Activated naive CD8-positive, alpha-beta T cell treated with anti-CD3 and anti-CD28 coated beads, Interleukin-2, amount 10 ng/mL, durations not matched to agents 7 days and 5 days (primary cell): ENCODE results near the gene GALNT8. TPM values are rescaled to one million over a fixed set of nuclear protein-coding genes. Genes with fewer than 3 reads are reported as not detected.

Source experiments
- ATAC-seq: fragments of 150-1000 bp; cut with Tn5 transposase; one replicate; pipeline ENCODE4 v1.10.0; 2021; ENCODE audit warnings: low read depth, moderate library complexity
- POLR2A ChIA-PET: fragments of 350-600 bp; sonication (Branson Sonifier 250); formaldehyde crosslinking; loops from one replicate; lab custom pipeline; 2021; ENCODE audit warnings: antibody characterized with exemption; lab: Charles Lee
- DNase-seq: peaks from one replicate; pipeline ENCODE4 v3.0.0; 2021
- H3K27ac Mint-ChIP-seq: one replicate; pipeline ENCODE4 v1.8.0; 2022; ENCODE audit warnings: mild to moderate bottlenecking, mixed read lengths
- H3K27me3 Mint-ChIP-seq: one replicate; pipeline ENCODE4 v1.8.0; 2022; ENCODE audit warnings: mild to moderate bottlenecking, moderate library complexity, mixed read lengths
- H3K36me3 Mint-ChIP-seq: one replicate; pipeline ENCODE4 v1.8.0; 2021; ENCODE audit warnings: mild to moderate bottlenecking, mixed read lengths
- H3K4me1 Mint-ChIP-seq: one replicate; pipeline ENCODE4 v1.8.0; 2021; ENCODE audit warnings: mixed read lengths
- H3K4me3 Mint-ChIP-seq: one replicate; pipeline ENCODE4 v1.8.0; 2022; ENCODE audit warnings: mild to moderate bottlenecking, moderate library complexity, mixed read lengths
- H3K9me3 Mint-ChIP-seq: one replicate; pipeline ENCODE4 v1.8.0; 2021; ENCODE audit warnings: mixed read lengths
- total RNA-seq, 2 experiments: library from RNA; stranded (reverse); gene quantifications; one replicate each; pipeline ENCODE4 v1.2.3, GENCODE V29; 2021

Gene GALNT8
- under 1 TPM; 0.33 to 0.71 TPM for total RNA-seq

GRCh38 chr12:4719821-4720636 is at the start of gene GALNT8:
GALNT8 (plus strand) TSS chr12:4720400; CDS start chr12:4720678, 278 bp downstream.
- no peak within 1 kb of the TSS for H3K4me3 Mint-ChIP-seq
- no peak for ATAC-seq
- no peaks in the 10 kb centered on the region for H3K9me3 Mint-ChIP-seq
- peaks cover 36% of the 10 kb centered on the region for H3K27me3 Mint-ChIP-seq
- POLR2A ChIA-PET: no interaction called here
- no peak within 1 kb of the TSS for H3K27ac Mint-ChIP-seq
- DNase-seq: no peak
- H3K36me3 Mint-ChIP-seq: no peaks in the 10 kb centered on the region
- H3K4me1 Mint-ChIP-seq: no peaks in the 10 kb centered on the region

- POLR2A ChIA-PET: no interaction called here
- H3K36me3 Mint-ChIP-seq: peaks cover 28% of the 10 kb centered on the region
- no peaks in the 10 kb centered on the region for H3K27me3 Mint-ChIP-seq
- ATAC-seq: no peak
- no peaks in the 10 kb centered on the region for H3K4me1 Mint-ChIP-seq
- DNase-seq: no peak
- H3K9me3 Mint-ChIP-seq: no peaks in the 10 kb centered on the region
- no peak overlapping the region for H3K4me3 Mint-ChIP-seq
- H3K27ac Mint-ChIP-seq: no peak overlapping the region
These were observed 40.5 kb upstream of the GALNT8 start for GRCh38 chr12:4679711-4680110.

GRCh38 chr12:4681732-4682131 is 38.5 kb upstream of the GALNT8 start:
- POLR2A ChIA-PET: no interaction called here
- Mint-ChIP-seq H3K9me3 (no peaks in the 10 kb centered on the region), H3K27ac (no peak overlapping the region), H3K4me1 (no peaks in the 10 kb centered on the region), H3K27me3 (no peaks in the 10 kb centered on the region), H3K36me3 (peaks cover 31% of the 10 kb centered on the region), H3K4me3 (no peak overlapping the region)
- ATAC-seq (no peak), DNase-seq (no peak)

- peaks cover 33% of the 10 kb centered on the region for H3K36me3 Mint-ChIP-seq
- H3K9me3 Mint-ChIP-seq: no peaks in the 10 kb centered on the region
- H3K4me3 Mint-ChIP-seq: no peak overlapping the region
- DNase-seq: no peak
- H3K4me1 Mint-ChIP-seq: no peaks in the 10 kb centered on the region
- POLR2A ChIA-PET: interaction anchor here (1.0 kb wide), 1 partner anchor 11 kb away, joined by 3 read pairs; no protein-coding TSS in a partner anchor
- ATAC-seq: no peak
- no peaks in the 10 kb centered on the region for H3K27me3 Mint-ChIP-seq
- H3K27ac Mint-ChIP-seq: no peak overlapping the region
These were observed 34.9 kb upstream of the GALNT8 start for GRCh38 chr12:4685317-4685716.

- POLR2A ChIA-PET: no interaction called here
- no peaks in the 10 kb centered on the region for H3K4me1 Mint-ChIP-seq
These were observed 29.4 kb upstream of the GALNT8 start for GRCh38 chr12:4690760-4691159.

GRCh38 chr12:4700621-4701026 is 19.6 kb upstream of the GALNT8 start:
- Mint-ChIP-seq H3K36me3 (peaks cover 16% of the 10 kb centered on the region), H3K4me3 (no peak overlapping the region), H3K27ac (no peak overlapping the region), H3K27me3 (peaks cover 4% of the 10 kb centered on the region), H3K4me1 (peaks cover 9% of the 10 kb centered on the region), H3K9me3 (no peaks in the 10 kb centered on the region)
- no peak for ATAC-seq
- POLR2A ChIA-PET: no interaction called here
- DNase-seq: no peak

More at GRCh38 chr12:4690760-4691159, 29.4 kb upstream of the GALNT8 start:
- no peak overlapping the region for H3K4me3 Mint-ChIP-seq
- DNase-seq: no peak
- H3K36me3 Mint-ChIP-seq: peaks cover 37% of the 10 kb centered on the region
- H3K27me3 Mint-ChIP-seq: no peaks in the 10 kb centered on the region
- H3K27ac Mint-ChIP-seq: no peak overlapping the region
- H3K9me3 Mint-ChIP-seq: peaks cover 1% of the 10 kb centered on the region
- no peak for ATAC-seq

GRCh38 chr12:4701395-4702190 is 18.6 kb upstream of the GALNT8 start:
- POLR2A ChIA-PET: no interaction called here
- Mint-ChIP-seq H3K27me3 (peaks cover 13% of the 10 kb centered on the region), H3K9me3 (no peaks in the 10 kb centered on the region), H3K4me1 (peaks cover 9% of the 10 kb centered on the region), H3K27ac (no peak overlapping the region), H3K4me3 (no peak overlapping the region), H3K36me3 (peaks cover 15% of the 10 kb centered on the region)
- no peak for DNase-seq
- ATAC-seq: no peak

GRCh38 chr12:4703676-4704075 is 16.5 kb upstream of the GALNT8 start:
- ATAC-seq (no peak), DNase-seq (no peak)
- Mint-ChIP-seq H3K36me3 (peaks cover 13% of the 10 kb centered on the region), H3K4me1 (peaks cover 9% of the 10 kb centered on the region), H3K4me3 (no peak overlapping the region), H3K27me3 (peaks cover 25% of the 10 kb centered on the region), H3K9me3 (no peaks in the 10 kb centered on the region), H3K27ac (no peak overlapping the region)
- POLR2A ChIA-PET: interaction anchor here (0.7 kb wide), 1 partner anchor 110 kb away, joined by 9 read pairs; no protein-coding TSS in a partner anchor

GRCh38 chr12:4705824-4706223 is 14.4 kb upstream of the GALNT8 start:
- peaks cover 9% of the 10 kb centered on the region for H3K4me1 Mint-ChIP-seq
- H3K9me3 Mint-ChIP-seq: no peaks in the 10 kb centered on the region
- H3K27ac Mint-ChIP-seq: no peak overlapping the region
- POLR2A ChIA-PET: no interaction called here
- H3K27me3 Mint-ChIP-seq: peaks cover 41% of the 10 kb centered on the region
- no peak for DNase-seq
- no peak for ATAC-seq
- peaks cover 4% of the 10 kb centered on the region for H3K36me3 Mint-ChIP-seq
- no peak overlapping the region for H3K4me3 Mint-ChIP-seq

- DNase-seq (no peak), ATAC-seq (no peak)
- no peak overlapping the region for H3K27ac Mint-ChIP-seq
- H3K36me3 Mint-ChIP-seq: peaks cover 2% of the 10 kb centered on the region
- POLR2A ChIA-PET: no interaction called here
- H3K4me3 Mint-ChIP-seq: no peak overlapping the region
- no peaks in the 10 kb centered on the region for H3K9me3 Mint-ChIP-seq
- peaks cover 50% of the 10 kb centered on the region for H3K27me3 Mint-ChIP-seq
- H3K4me1 Mint-ChIP-seq: peaks cover 9% of the 10 kb centered on the region
These were observed 12.9 kb upstream of the GALNT8 start for GRCh38 chr12:4707306-4707705.

- peaks cover 5% of the 10 kb centered on the region for H3K4me1 Mint-ChIP-seq
- POLR2A ChIA-PET: no interaction called here
- H3K9me3 Mint-ChIP-seq: no peaks in the 10 kb centered on the region
- H3K27ac Mint-ChIP-seq: no peak overlapping the region
- ATAC-seq (no peak), DNase-seq (no peak)
- H3K36me3 Mint-ChIP-seq: no peaks in the 10 kb centered on the region
- peaks cover 56% of the 10 kb centered on the region for H3K27me3 Mint-ChIP-seq
- no peak overlapping the region for H3K4me3 Mint-ChIP-seq
These were observed 10.1 kb upstream of the GALNT8 start for GRCh38 chr12:4710113-4710512.

GRCh38 chr12:4714879-4715278 is 5.3 kb upstream of the GALNT8 start:
- Mint-ChIP-seq H3K4me3 (no peak overlapping the region), H3K27ac (no peak overlapping the region), H3K9me3 (no peaks in the 10 kb centered on the region), H3K27me3 (peaks cover 32% of the 10 kb centered on the region), H3K36me3 (no peaks in the 10 kb centered on the region), H3K4me1 (no peaks in the 10 kb centered on the region)
- ATAC-seq (no peak), DNase-seq (no peak)
- POLR2A ChIA-PET: no interaction called here

- Mint-ChIP-seq H3K36me3 (no peaks in the 10 kb centered on the region), H3K4me1 (no peaks in the 10 kb centered on the region), H3K27ac (no peak overlapping the region), H3K27me3 (peaks cover 41% of the 10 kb centered on the region), H3K9me3 (no peaks in the 10 kb centered on the region), H3K4me3 (no peak overlapping the region)
- POLR2A ChIA-PET: no interaction called here
- DNase-seq (no peak), ATAC-seq (no peak)
These were observed 2.4 kb upstream of the GALNT8 start for GRCh38 chr12:4717806-4718205.

GRCh38 chr12:4720637-4720995 is 416 bp downstream of the GALNT8 start:
- Mint-ChIP-seq H3K27ac (no peak overlapping the region), H3K4me1 (no peaks in the 10 kb centered on the region), H3K27me3 (peaks cover 36% of the 10 kb centered on the region), H3K4me3 (no peak overlapping the region), H3K36me3 (no peaks in the 10 kb centered on the region), H3K9me3 (no peaks in the 10 kb centered on the region)
- no peak for ATAC-seq
- no peak for DNase-seq
- POLR2A ChIA-PET: no interaction called here
